HCT116 (cell line): ENCODE data around the gene POLR3H. TPM values are rescaled to one million over a fixed set of nuclear protein-coding genes. Genes with fewer than 3 reads are reported as not detected.

Experiments used
- ATAC-seq: fragments of 200-7000 bp; cut with Tn5 transposase; 2 replicates; pipeline ENCODE4 v1.9.1; 2020; ENCODE audit warnings: mild to moderate bottlenecking, moderate library complexity
- BruUV-seq: library from RNA; stranded (reverse); fragments of 400-500 nt; replicated peaks from 2 replicates; lab custom pipeline; 2021; lab: Mats Ljungman, UMichigan
- CTCF ChIA-PET: fragments of 300-600 bp; sonication (Branson Sonifier 250); formaldehyde crosslinking; loops from one replicate; lab custom pipeline; 2021; ENCODE audit warnings: antibody characterized with exemption; lab: Charles Lee
- POLR2A ChIA-PET: fragments of 300-600, 350-600 bp; sonication (Branson Sonifier 250); formaldehyde crosslinking; loops from one replicate; lab custom pipeline; 2021; ENCODE audit warnings: antibody characterized with exemption; lab: Charles Lee
- RAD21 ChIA-PET, 2 experiments: fragments of 300-600 bp; sonication (Branson Sonifier 250); formaldehyde crosslinking; loops; one replicate each; lab custom pipeline; 2023; ENCODE audit warnings: low total read pairs in 2 of 2; ENCODE audit not compliant: uncharacterized antibody in 2 of 2, unreplicated experiment in 2 of 2, low non-redundant PET in 1 of 2; lab: Charles Lee
- DNase-seq: peaks from one replicate; pipeline ENCODE4 v3.0.0-alpha.2; 2010; ENCODE audit warnings: low read depth, low spot score
- H2AFZ ChIP-seq: fragments of 200-600 bp; shearing (Covaris generic), sonication (generic); 2 replicates; pipeline ENCODE4 v1.6.1; 2017; ENCODE audit warnings: low read depth, mixed run types, mixed read lengths, antibody characterized with exemption, low read length; ENCODE audit not compliant: poor library complexity, severe bottlenecking
- H3K27ac ChIP-seq: 2 replicates; pipeline ENCODE4 v1.5.1; 2012; ENCODE audit warnings: low read depth, low read length
- H3K27me3 ChIP-seq: fragments of 200-600 bp; sonication (generic); 2 replicates; pipeline ENCODE4 v1.6.1; 2016; ENCODE audit warnings: mixed run types, low read length, mixed read lengths; ENCODE audit not compliant: insufficient read depth
- H3K36me3 ChIP-seq, 2 experiments: fragments of 200-500 bp in 1 of 2; fragments of 200-600 bp in 1 of 2; sonication (Bioruptor generic) in 1 of 2; sonication (generic) in 1 of 2; 2 replicates each; pipeline versions ENCODE4 v1.5.1 to v1.6.1; 2014 to 2016; ENCODE audit warnings: low read length in 2 of 2, inconsistent platforms in 1 of 2, mixed read lengths in 1 of 2, mixed run types in 1 of 2; ENCODE audit not compliant: insufficient read depth in 2 of 2, control insufficient read depth in 1 of 2
- H3K4me1 ChIP-seq, 2 experiments: fragments of 200-600 bp in 1 of 2; sonication (generic) in 1 of 2; 2 replicates each; pipeline versions ENCODE4 v1.5.1 to v1.6.1; 2012 to 2017; ENCODE audit warnings: low read length in 2 of 2, inconsistent platforms in 1 of 2, mild to moderate bottlenecking in 1 of 2, mixed read lengths in 1 of 2, mixed run types in 1 of 2, moderate library complexity in 1 of 2; ENCODE audit not compliant: insufficient read depth in 2 of 2, control insufficient read depth in 1 of 2
- H3K4me2 ChIP-seq: fragments of 200-600 bp; sonication (generic); 2 replicates; pipeline ENCODE4 v1.6.1; 2017; ENCODE audit warnings: mixed run types, low read length, mixed read lengths
- H3K4me3 ChIP-seq, 2 experiments: fragments of 200-600 bp in 1 of 2; sonication (generic) in 1 of 2; replicated peaks in 1 of 2; 2 replicates each; pipeline ENCODE4 v1.5.1; 2011 to 2016; ENCODE audit warnings: low read length in 2 of 2, control low read depth in 1 of 2, low read depth in 1 of 2, mild to moderate bottlenecking in 1 of 2, mixed read lengths in 1 of 2, mixed run types in 1 of 2
- H3K79me2 ChIP-seq: fragments of 200-600 bp; sonication (generic); 2 replicates; pipeline ENCODE4 v1.6.1; 2017; ENCODE audit warnings: mild to moderate bottlenecking, mixed run types, low read length, moderate library complexity, mixed read lengths; ENCODE audit not compliant: insufficient read depth
- H3K9ac ChIP-seq: fragments of 200-600 bp; sonication (generic); 2 replicates; pipeline ENCODE4 v1.6.1; 2016; ENCODE audit warnings: low read length, mixed read lengths
- H3K9me2 ChIP-seq: fragments of 200-600 bp; sonication (generic), shearing (Covaris generic); 2 replicates; pipeline ENCODE4 v1.6.1; 2017; ENCODE audit warnings: mixed run types, mild to moderate bottlenecking, moderate library complexity; ENCODE audit not compliant: insufficient read depth
- H3K9me3 ChIP-seq, 2 experiments: fragments of 200-500 bp in 1 of 2; fragments of 200-600 bp in 1 of 2; sonication (Bioruptor generic) in 1 of 2; sonication (generic) in 1 of 2; 2 replicates each; pipeline ENCODE4 v1.6.1; 2014 to 2017; ENCODE audit warnings: low read length in 2 of 2, mixed read lengths in 2 of 2, inconsistent platforms in 1 of 2, low read depth in 1 of 2, mild to moderate bottlenecking in 1 of 2, mixed run types in 1 of 2, moderate library complexity in 1 of 2; ENCODE audit not compliant: control insufficient read depth in 1 of 2, insufficient read depth in 1 of 2
- H4K20me1 ChIP-seq: fragments of 200-600 bp; sonication (generic), shearing (Covaris generic); 2 replicates; pipeline ENCODE4 v1.6.1; 2017; ENCODE audit warnings: mixed run types, mild to moderate bottlenecking, moderate library complexity; ENCODE audit not compliant: insufficient read depth
- ATF3 ChIP-seq: IDR thresholded peaks from 2 replicates; pipeline ENCODE4 v1.6.1; 2012
- CBX3 ChIP-seq: IDR thresholded peaks from 2 replicates; pipeline ENCODE4 v1.6.1; 2012; ENCODE audit warnings: low read depth
- CEBPB ChIP-seq: IDR thresholded peaks from 2 replicates; pipeline ENCODE4 v1.6.1; 2012; ENCODE audit warnings: low read depth
- CTCF ChIP-seq, 3 experiments: fragments of 200-600 bp in 1 of 3; sonication (generic) in 1 of 3; IDR thresholded peaks in 2 of 3; conservative IDR thresholded peaks in 1 of 3; 2 replicates each; pipeline ENCODE4 v1.5.1; 2012 to 2017; ENCODE audit warnings: low read depth in 2 of 3, low read length in 2 of 3, antibody characterized with exemption in 1 of 3, borderline replicate concordance in 1 of 3, control low read depth in 1 of 3, mild to moderate bottlenecking in 1 of 3, mixed read lengths in 1 of 3, mixed run types in 1 of 3, moderate library complexity in 1 of 3; ENCODE audit not compliant: insufficient read depth in 1 of 3
- EGR1 ChIP-seq: IDR thresholded peaks from 2 replicates; pipeline ENCODE4 v1.6.1; 2012; ENCODE audit warnings: low read depth
- ELF1 ChIP-seq: IDR thresholded peaks from 2 replicates; pipeline ENCODE4 v1.6.1; 2012; ENCODE audit warnings: low read depth, borderline replicate concordance
- EZH2 ChIP-seq: fragments of 200-600 bp; sonication (generic); IDR thresholded peaks from 2 replicates; pipeline ENCODE4 v1.6.1; 2017; ENCODE audit warnings: antibody characterized with exemption, mixed run types
- FOSL1 ChIP-seq: IDR thresholded peaks from 2 replicates; pipeline ENCODE4 v1.6.1; 2012; ENCODE audit warnings: low read depth
- POLR2A ChIP-seq: IDR thresholded peaks from 2 replicates; pipeline ENCODE4 v1.7.0; 2011; ENCODE audit warnings: borderline replicate concordance; ENCODE audit not compliant: insufficient read depth, insufficient read length; ENCODE audit errors: extremely low read depth
- POLR2AphosphoS5 ChIP-seq: IDR thresholded peaks from 2 replicates; pipeline ENCODE4 v1.6.1; 2011; ENCODE audit warnings: mild to moderate bottlenecking, low read depth, low read length, moderate library complexity
- RAD21 ChIP-seq: IDR thresholded peaks from 2 replicates; pipeline ENCODE4 v1.6.1; 2012; ENCODE audit warnings: low read depth, mild to moderate bottlenecking
- REST ChIP-seq: IDR thresholded peaks from 2 replicates; pipeline ENCODE4 v1.6.1; 2012; ENCODE audit warnings: low read depth
- SIN3A ChIP-seq: IDR thresholded peaks from 2 replicates; pipeline ENCODE4 v1.6.1; 2012; ENCODE audit warnings: low read depth
- SRF ChIP-seq: IDR thresholded peaks from 2 replicates; pipeline ENCODE4 v1.6.1; 2012; ENCODE audit warnings: low read depth
- ZBTB33 ChIP-seq: IDR thresholded peaks from 2 replicates; pipeline ENCODE4 v1.6.1; 2011; ENCODE audit warnings: mild to moderate bottlenecking, low read length, moderate library complexity; ENCODE audit not compliant: insufficient replicate concordance; ENCODE audit errors: extremely low read depth
- ZNF274 ChIP-seq: fragments of 200-500 bp; sonication (Bioruptor generic); IDR thresholded peaks from 2 replicates; pipeline ENCODE4 v1.6.1; 2014; ENCODE audit warnings: mild to moderate bottlenecking, low read depth, low read length, inconsistent platforms
- intact Hi-C: fragments of 100-400 bp; cut with micrococcal nuclease; formaldehyde crosslinking; loops from 2 replicates; pipeline ENCODE4 v1.10.0; 2022
- total RNA-seq: library from RNA; stranded (reverse); gene quantifications from one replicate; pipeline ENCODE4 v1.2.1, GENCODE V29; 2021; ENCODE audit not compliant: unreplicated experiment

The POLR3H gene
- total RNA-seq, 1 experiment from 2014 or later = 62.1 TPM

- TF ChIP-seq REST = no peak
- TF ChIP-seq ELF1 = no peak
- TF ChIP-seq ATF3 = no peak
- TF ChIP-seq SIN3A = no peak
- TF ChIP-seq CEBPB = no peak
Measured at GRCh38 chr22:41504816-41505215, 39.5 kb downstream of the POLR3H start (continued).

GRCh38 chr22:41504397-41504796, 39.9 kb downstream of the POLR3H start:
- Histone ChIP-seq H3K4me2 (no peak overlapping the region), H3K4me1 (no peaks in the 10 kb centered on the region), H3K27me3 (no peaks in the 10 kb centered on the region), H2AFZ (no peak overlapping the region), H3K9me2 (no peaks in the 10 kb centered on the region), H4K20me1 (no peaks in the 10 kb centered on the region), H3K9me3 (no peaks in the 10 kb centered on the region), H3K27ac (no peak overlapping the region), H3K4me3 (no peak overlapping the region), H3K79me2 (peaks cover 35% of the 10 kb centered on the region), H3K9ac (no peak overlapping the region), H3K36me3 (peaks cover 6 to 20% of the 10 kb centered on the region in 2 experiments; a peak in 3 of 4 replicates)
- ATAC-seq (no peak), DNase-seq (no peak)
- CTCF ChIA-PET = no interaction called here
- no TSS peak for BruUV-seq
- RAD21 ChIA-PET = no interaction called here
- intact Hi-C loops = no loop called here
- POLR2A ChIA-PET = no interaction called here
- TF ChIP-seq ELF1 (no peak), RAD21 (no peak), EZH2 (no peak), FOSL1 (no peak), ZBTB33 (no peak), CBX3 (no peak), EGR1 (no peak), CTCF (IDR thresholded peaks at IDR 0.05 in 2 of 3, conservative IDR thresholded peaks at IDR 0.05 in 1 of 3; ENCODE audit: borderline replicate concordance in 1 of 3, insufficient read depth in 1 of 3, low read depth in 2 of 3, low read length in 2 of 3) (no peak), ZNF274 (no peak), SRF (no peak), POLR2AphosphoS5 (no peak), POLR2A (no peak)
